Activated CD8-positive, alpha-beta T cell treated with anti-CD3 and anti-CD28 coated beads, Interleukin-2, amount 10 ng/mL, durations not matched to agents 7 days and 5 days (primary cell): ENCODE measurements around the gene EDNRA. TPM values are rescaled to one million over a fixed set of nuclear protein-coding genes. Genes with fewer than 3 reads are reported as not detected.

Experiments used
- ATAC-seq: fragments of 150-1000 bp; cut with Tn5 transposase; one replicate; pipeline ENCODE4 v1.10.0; 2021; ENCODE audit warnings: moderate library complexity
- CTCF ChIA-PET: fragments of 350-600 bp; sonication (Branson Sonifier 250); formaldehyde crosslinking; loops from one replicate; lab custom pipeline; 2021; ENCODE audit warnings: antibody characterized with exemption; lab: Charles Lee
- POLR2A ChIA-PET: fragments of 350-600 bp; sonication (Branson Sonifier 250); formaldehyde crosslinking; loops from one replicate; lab custom pipeline; 2021; ENCODE audit warnings: antibody characterized with exemption; lab: Charles Lee
- DNase-seq: peaks from one replicate; pipeline ENCODE4 v3.0.0-alpha.2; 2020
- H3K27ac Mint-ChIP-seq: one replicate; pipeline ENCODE4 v1.8.0; 2021; ENCODE audit warnings: mild to moderate bottlenecking, mixed read lengths
- H3K27me3 Mint-ChIP-seq: one replicate; pipeline ENCODE4 v1.8.0; 2021; ENCODE audit warnings: low read depth, mixed read lengths
- H3K36me3 Mint-ChIP-seq: one replicate; pipeline ENCODE4 v1.8.0; 2021; ENCODE audit warnings: low read depth, mixed read lengths
- H3K4me1 Mint-ChIP-seq: one replicate; pipeline ENCODE4 v1.8.0; 2021; ENCODE audit warnings: low read depth, mixed read lengths
- H3K4me3 Mint-ChIP-seq: one replicate; pipeline ENCODE4 v1.8.0; 2021; ENCODE audit warnings: mild to moderate bottlenecking, mixed read lengths
- H3K9me3 Mint-ChIP-seq: one replicate; pipeline ENCODE4 v1.8.0; 2022; ENCODE audit warnings: mixed read lengths; ENCODE audit not compliant: insufficient read depth
- total RNA-seq, 2 experiments: library from RNA; stranded (reverse); gene quantifications; one replicate each; pipeline ENCODE4 v1.2.3, GENCODE V29; 2021

EDNRA gene
- total RNA-seq, 2 experiments from 2014 or later: not detected

GRCh38 chr4:147525494-147526271 is 44.8 kb downstream of the EDNRA start:
- POLR2A ChIA-PET: no interaction called here
- H3K36me3 Mint-ChIP-seq: no peaks in the 10 kb centered on the region
- H3K9me3 Mint-ChIP-seq: no peaks in the 10 kb centered on the region
- H3K27me3 Mint-ChIP-seq: peaks cover 13% of the 10 kb centered on the region
- CTCF ChIA-PET: interaction anchor here (0.8 to 1.4 kb wide), 3 partner anchors 340 to 358 kb away, joined by 3 to 5 read pairs (median 5); no protein-coding TSS in a partner anchor
- H3K4me3 Mint-ChIP-seq: no peak overlapping the region
- H3K27ac Mint-ChIP-seq: no peak overlapping the region
- ATAC-seq (no peak), DNase-seq (no peak)
- H3K4me1 Mint-ChIP-seq: no peaks in the 10 kb centered on the region

DNA sequence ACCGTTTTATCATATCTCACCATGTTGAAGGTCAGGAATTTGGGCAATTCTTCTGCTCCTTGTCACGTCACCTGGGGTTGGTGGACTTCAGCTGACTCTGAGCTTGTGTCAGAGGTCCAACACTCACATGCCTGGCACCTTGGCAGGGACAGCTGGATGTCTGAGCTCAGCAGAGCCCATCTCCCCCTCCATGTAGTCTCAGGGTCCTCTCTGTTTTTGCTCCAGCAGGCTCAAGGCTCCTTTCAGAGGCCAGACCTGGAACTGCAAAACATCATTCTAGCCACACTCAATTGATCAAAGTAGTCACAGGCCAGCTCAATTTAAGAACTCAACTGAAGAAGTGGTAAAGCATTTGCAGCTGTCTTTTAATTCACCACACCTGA is 45.4 kb downstream of the EDNRA start:
- H3K36me3 Mint-ChIP-seq: no peaks in the 10 kb centered on the region
- H3K27ac Mint-ChIP-seq: no peak overlapping the region
- no peak for DNase-seq
- POLR2A ChIA-PET: no interaction called here
- no peaks in the 10 kb centered on the region for H3K9me3 Mint-ChIP-seq
- CTCF ChIA-PET: interaction anchor here (1.3 to 1.4 kb wide), 2 partner anchors 19 to 340 kb away, joined by 4 to 5 read pairs; no protein-coding TSS in a partner anchor
- peaks cover 13% of the 10 kb centered on the region for H3K27me3 Mint-ChIP-seq
- no peak for ATAC-seq
- H3K4me3 Mint-ChIP-seq: no peak overlapping the region
- H3K4me1 Mint-ChIP-seq: no peaks in the 10 kb centered on the region

GRCh38 chr4:147528054-147528453 is 47.2 kb downstream of the EDNRA start:
- Mint-ChIP-seq H3K27ac (no peak overlapping the region), H3K36me3 (no peaks in the 10 kb centered on the region), H3K4me3 (no peak overlapping the region), H3K27me3 (peaks cover 13% of the 10 kb centered on the region), H3K4me1 (no peaks in the 10 kb centered on the region), H3K9me3 (no peaks in the 10 kb centered on the region)
- no peak for DNase-seq
- ChIA-PET POLR2A (interaction anchor here (0.6 kb wide), 1 partner anchor 41 kb away, joined by 3 read pairs; no protein-coding TSS in a partner anchor), CTCF (interaction anchor here (1.5 kb wide), 1 partner anchor 9 kb away, joined by 6 read pairs; no protein-coding TSS in a partner anchor)
- ATAC-seq: no peak

- CTCF ChIA-PET: no interaction called here
Observed at GRCh38 chr4:147530134-147530533, 49.2 kb downstream of the EDNRA start.

DNA sequence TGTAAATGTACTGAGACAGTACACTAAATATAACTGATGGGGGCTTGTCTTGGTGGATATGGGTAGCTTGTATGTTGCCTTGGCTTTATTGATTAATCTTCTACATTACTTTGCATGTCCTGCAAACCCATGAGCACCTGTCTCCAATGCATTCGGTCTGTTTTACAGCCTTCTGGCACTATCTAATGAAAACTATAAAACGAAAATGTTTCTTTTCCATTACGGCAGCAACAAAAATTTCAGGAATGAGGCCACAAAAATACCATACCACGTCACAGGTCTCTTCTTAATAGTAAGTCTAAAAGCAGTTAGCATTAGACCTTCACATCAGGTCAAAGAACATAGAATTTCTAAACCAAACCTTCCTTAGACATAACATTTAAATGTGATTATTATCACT is 49.8 kb downstream of the EDNRA start:
- CTCF ChIA-PET: interaction anchor here (1.0 kb wide), 1 partner anchor 336 kb away, joined by 3 read pairs; no protein-coding TSS in a partner anchor
- no peak overlapping the region for H3K4me3 Mint-ChIP-seq
- H3K36me3 Mint-ChIP-seq: no peaks in the 10 kb centered on the region
- POLR2A ChIA-PET: no interaction called here
- ATAC-seq (no peak), DNase-seq (no peak)
- H3K27me3 Mint-ChIP-seq: peaks cover 11% of the 10 kb centered on the region
- H3K4me1 Mint-ChIP-seq: no peaks in the 10 kb centered on the region
- H3K27ac Mint-ChIP-seq: no peak overlapping the region
- no peaks in the 10 kb centered on the region for H3K9me3 Mint-ChIP-seq

More at GRCh38 chr4:147530134-147530533, 49.2 kb downstream of the EDNRA start:
- H3K27me3 Mint-ChIP-seq: peaks cover 14% of the 10 kb centered on the region
- no peak for ATAC-seq
- H3K36me3 Mint-ChIP-seq: no peaks in the 10 kb centered on the region
- no peaks in the 10 kb centered on the region for H3K4me1 Mint-ChIP-seq
- POLR2A ChIA-PET: no interaction called here
- H3K9me3 Mint-ChIP-seq: no peaks in the 10 kb centered on the region
- DNase-seq: no peak
- H3K27ac Mint-ChIP-seq: no peak overlapping the region
- H3K4me3 Mint-ChIP-seq: no peak overlapping the region

DNA sequence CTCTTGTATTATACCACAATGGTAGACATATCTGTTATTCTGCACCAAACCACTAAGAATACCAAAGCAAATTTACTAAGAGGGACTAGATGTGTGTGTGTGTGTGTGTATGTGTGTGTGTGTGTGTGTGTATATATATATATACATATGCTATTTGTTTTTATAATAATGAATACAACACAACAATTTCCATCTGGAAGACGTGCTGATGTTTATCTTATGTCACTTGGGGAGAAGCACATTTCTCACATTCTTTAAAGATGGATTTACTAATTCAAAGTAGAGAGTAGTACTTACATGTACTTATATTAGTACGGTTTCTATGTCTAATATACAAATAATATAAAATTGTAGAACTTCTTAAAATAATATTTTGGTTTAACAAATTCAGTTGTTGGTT is 52.0 kb downstream of the EDNRA start:
- Mint-ChIP-seq H3K27me3 (peaks cover 8% of the 10 kb centered on the region), H3K9me3 (no peaks in the 10 kb centered on the region), H3K4me1 (no peaks in the 10 kb centered on the region), H3K4me3 (no peak overlapping the region), H3K36me3 (no peaks in the 10 kb centered on the region), H3K27ac (no peak overlapping the region)
- DNase-seq: no peak
- POLR2A ChIA-PET: no interaction called here
- CTCF ChIA-PET: interaction anchor here (1.1 to 1.5 kb wide), 2 partner anchors 14 to 334 kb away, joined by 4 to 5 read pairs; no protein-coding TSS in a partner anchor
- ATAC-seq: no peak

GRCh38 chr4:147533331-147533730 is 52.4 kb downstream of the EDNRA start:
- Mint-ChIP-seq H3K4me3 (no peak overlapping the region), H3K27me3 (peaks cover 8% of the 10 kb centered on the region), H3K4me1 (no peaks in the 10 kb centered on the region), H3K9me3 (no peaks in the 10 kb centered on the region), H3K36me3 (no peaks in the 10 kb centered on the region), H3K27ac (no peak overlapping the region)
- ATAC-seq: no peak
- no peak for DNase-seq
- CTCF ChIA-PET: interaction anchor here (1.1 to 1.5 kb wide), 2 partner anchors 14 to 334 kb away, joined by 4 to 5 read pairs; no protein-coding TSS in a partner anchor
- POLR2A ChIA-PET: no interaction called here

DNA sequence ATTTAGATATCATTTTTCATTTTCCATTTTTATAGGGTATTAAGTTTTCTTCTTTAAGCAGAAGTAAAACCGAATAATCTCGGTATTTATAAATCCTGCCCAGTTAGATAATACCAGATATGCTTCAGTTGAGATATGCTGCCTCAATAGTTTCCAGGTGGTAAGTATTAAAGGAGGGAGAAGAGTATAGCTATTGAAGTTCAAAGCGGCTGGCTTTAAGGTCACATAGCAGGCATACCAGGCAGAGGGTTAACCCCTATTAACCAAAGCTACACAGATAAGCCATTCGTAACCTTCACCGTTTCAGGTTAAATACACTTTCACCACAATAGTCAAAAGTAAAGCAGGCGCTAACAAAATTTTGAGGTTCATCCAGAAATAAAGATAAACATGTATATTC is 54.2 kb downstream of the EDNRA start:
- H3K4me3 Mint-ChIP-seq: no peak overlapping the region
- POLR2A ChIA-PET: no interaction called here
- no peak for ATAC-seq
- DNase-seq: no peak
- no peaks in the 10 kb centered on the region for H3K4me1 Mint-ChIP-seq
- no peaks in the 10 kb centered on the region for H3K36me3 Mint-ChIP-seq
- H3K27ac Mint-ChIP-seq: no peak overlapping the region
- CTCF ChIA-PET: interaction anchor here (0.8 to 1.5 kb wide), 4 partner anchors 16 to 332 kb away, joined by 3 to 7 read pairs (median 4); no protein-coding TSS in a partner anchor
- H3K9me3 Mint-ChIP-seq: no peaks in the 10 kb centered on the region
- peaks cover 11% of the 10 kb centered on the region for H3K27me3 Mint-ChIP-seq

- Mint-ChIP-seq H3K4me3 (no peak overlapping the region), H3K36me3 (no peaks in the 10 kb centered on the region), H3K4me1 (no peaks in the 10 kb centered on the region), H3K27ac (no peak overlapping the region), H3K27me3 (peaks cover 11% of the 10 kb centered on the region), H3K9me3 (no peaks in the 10 kb centered on the region)
- ChIA-PET CTCF (no interaction called here), POLR2A (no interaction called here)
- DNase-seq: no peak
- ATAC-seq: no peak
Observed at GRCh38 chr4:147538711-147539110, 57.8 kb downstream of the EDNRA start.

GRCh38 chr4:147539959-147540358 is 59.1 kb downstream of the EDNRA start:
- Mint-ChIP-seq H3K27ac (no peak overlapping the region), H3K4me1 (no peaks in the 10 kb centered on the region), H3K4me3 (no peak overlapping the region), H3K36me3 (no peaks in the 10 kb centered on the region), H3K9me3 (no peaks in the 10 kb centered on the region), H3K27me3 (peaks cover 9% of the 10 kb centered on the region)
- ATAC-seq (no peak), DNase-seq (no peak)
- ChIA-PET POLR2A (no interaction called here), CTCF (interaction anchor here (1.4 kb wide), 1 partner anchor 21 kb away, joined by 5 read pairs; no protein-coding TSS in a partner anchor)

- no peaks in the 10 kb centered on the region for H3K36me3 Mint-ChIP-seq
- no peak overlapping the region for H3K4me3 Mint-ChIP-seq
- peaks cover 6% of the 10 kb centered on the region for H3K27me3 Mint-ChIP-seq
- H3K9me3 Mint-ChIP-seq: no peaks in the 10 kb centered on the region
- ATAC-seq: no peak
- ChIA-PET CTCF (no interaction called here), POLR2A (no interaction called here)
- DNase-seq: no peak
- H3K27ac Mint-ChIP-seq: no peak overlapping the region
- no peaks in the 10 kb centered on the region for H3K4me1 Mint-ChIP-seq
Observed at GRCh38 chr4:147542229-147542990, 61.5 kb downstream of the EDNRA start.

GRCh38 chr4:147543034-147543433 is 62.1 kb downstream of the EDNRA start:
- ChIA-PET CTCF (no interaction called here), POLR2A (no interaction called here)
- H3K9me3 Mint-ChIP-seq: no peaks in the 10 kb centered on the region
- H3K36me3 Mint-ChIP-seq: no peaks in the 10 kb centered on the region
- H3K27me3 Mint-ChIP-seq: peaks cover 6% of the 10 kb centered on the region
- no peak for DNase-seq
- ATAC-seq: no peak
- H3K4me1 Mint-ChIP-seq: no peaks in the 10 kb centered on the region
- H3K4me3 Mint-ChIP-seq: no peak overlapping the region
- H3K27ac Mint-ChIP-seq: no peak overlapping the region
